Body of pancreas (tissue), 4 donors: Measurements from ENCODE around the gene ZFR2. TPM values are rescaled to one million over a fixed set of nuclear protein-coding genes. Genes with fewer than 3 reads are reported as not detected.

Experiments used
- ATAC-seq: fragments of 150-250 bp; one replicate; pipeline ENCODE4 v1.9.1; 2016
- DNase-seq, 4 donors: peaks; one replicate each; pipeline ENCODE4 v3.0.0-alpha.2; 2019
- H3K27ac ChIP-seq, 4 donors: fragments of 200-600 bp; sonication (generic); 1 replicate in 3 of 4; 2 replicates in 1 of 4; pipeline versions ENCODE4 v1.5.1 to v1.6.1; 2016 to 2019; ENCODE audit warnings: mild to moderate bottlenecking in 1 of 4, mixed read lengths in 1 of 4, moderate library complexity in 1 of 4
- H3K27me3 ChIP-seq, 2 donors: fragments of 200-600 bp; sonication (generic); one replicate each; pipeline ENCODE4 v1.6.0; 2016; ENCODE audit warnings: mild to moderate bottlenecking in 1 of 2
- H3K36me3 ChIP-seq, 2 donors: fragments of 200-600 bp; sonication (generic); replicated peaks in 1 of 2; 2 replicates each; pipeline ENCODE4 v1.5.1; 2016; ENCODE audit warnings: low read depth in 2 of 2; ENCODE audit not compliant: insufficient read depth in 1 of 2
- H3K4me1 ChIP-seq: fragments of 200-600 bp; sonication (generic); one replicate; pipeline ENCODE4 v1.6.0; 2016
- H3K4me3 ChIP-seq, 2 donors: fragments of 200-600 bp; sonication (generic); 1 replicate in 1 of 2; 2 replicates in 1 of 2; pipeline ENCODE4 v1.5.1; 2016 to 2019
- H3K9me3 ChIP-seq, 3 donors: fragments of 200-600 bp; sonication (generic); 1 replicate in 2 of 3; 2 replicates in 1 of 3; pipeline ENCODE4 v1.5.1; 2016
- CTCF ChIP-seq, 7 experiments: fragments of 450-650 bp in 4 of 7; fragments of 200-600 bp in 3 of 7; sonication (generic) in 3 of 7; IDR thresholded peaks; one replicate each; pipeline ENCODE4 v1.5.1; 2016 to 2019; ENCODE audit warnings: antibody characterized with exemption in 7 of 7
- POLR2A ChIP-seq, 3 donors: fragments of 450-650 bp; IDR thresholded peaks; one replicate each; pipeline ENCODE4 v1.6.1; 2016; ENCODE audit warnings: antibody characterized with exemption in 3 of 3, mild to moderate bottlenecking in 2 of 3
- WGBS, 2 donors: methylation state at CpG; one replicate each; pipeline ENCODE4 v1.1.5; 2017; 5-methylcytosine and 5-hydroxymethylcytosine counted together
- intact Hi-C: fragments of 100-400 bp; cut with DNase I; formaldehyde crosslinking; loops from one replicate; pipeline ENCODE4 v1.15.1; 2023
- total RNA-seq, 2 donors: library from RNA; depleted of rRNA; stranded (reverse); fragments of >200 nt; gene quantifications; one replicate each; pipeline ENCODE4 v1.1.0, GENCODE V29; 2016

ZFR2 gene
- total RNA-seq, 2 donors from 2014 or later: not detected

- DNase-seq: no peak
- ATAC-seq: no peak
- 0% methylated on average over 33 of the region's 47 CpGs; no CpG with 5 or more reads in 1 of the 2 donors for WGBS, 2 donors
Observed at GRCh38 chr19:3785451-3785937, 83.3 kb downstream of the ZFR2 start.

GRCh38 chr19:3784607-3785450 lies 84.0 kb downstream of the ZFR2 start:
- peaks cover 0 to 23% (median 6%) of the 10 kb centered on the region in 3 donors for H3K9me3 ChIP-seq
- H3K4me1 ChIP-seq: peaks cover 5% of the 10 kb centered on the region
- no peak for ATAC-seq
- H3K36me3 ChIP-seq: no peaks in the 10 kb centered on the region
- 29 to 36% methylated on average over 18 to 25 of the region's 25 CpGs for WGBS, 2 donors
- TF ChIP-seq CTCF (IDR thresholded peaks at IDR 0.05) (no peak), POLR2A (IDR thresholded peaks at IDR 0.05) (no peak)
- no peaks in the 10 kb centered on the region for H3K27me3 ChIP-seq
- DNase-seq: no peak
- no peak overlapping the region for H3K4me3 ChIP-seq
- intact Hi-C loops: no loop called here
- H3K27ac ChIP-seq: no peak overlapping the region

More at GRCh38 chr19:3785451-3785937, 83.3 kb downstream of the ZFR2 start:
- no peaks in the 10 kb centered on the region for H3K27me3 ChIP-seq
- peaks cover 0 to 23% (median 6%) of the 10 kb centered on the region in 3 donors for H3K9me3 ChIP-seq
- H3K27ac ChIP-seq: no peak overlapping the region
- H3K4me3 ChIP-seq: no peak overlapping the region
- H3K4me1 ChIP-seq: peaks cover 5% of the 10 kb centered on the region
- no peaks in the 10 kb centered on the region for H3K36me3 ChIP-seq
- intact Hi-C loops: no loop called here
- TF ChIP-seq POLR2A (IDR thresholded peaks at IDR 0.05) (no peak), CTCF (IDR thresholded peaks at IDR 0.05) (no peak)

- Histone ChIP-seq H3K36me3 (no peaks in the 10 kb centered on the region), H3K27me3 (no peaks in the 10 kb centered on the region), H3K4me3 (no peak overlapping the region), H3K9me3 (peaks cover 0 to 23% (median 6%) of the 10 kb centered on the region in 3 donors), H3K27ac (no peak overlapping the region), H3K4me1 (peaks cover 5% of the 10 kb centered on the region)
- no peak for TF ChIP-seq CTCF (IDR thresholded peaks at IDR 0.05)
- ATAC-seq: no peak
- no peak for DNase-seq
- 77% methylated on average over 13 to 44 of the region's 49 CpGs for WGBS, 2 donors
- intact Hi-C loops: no loop called here
Observed at GRCh38 chr19:3783660-3784584, 84.9 kb downstream of the ZFR2 start.

- TF ChIP-seq POLR2A (IDR thresholded peaks at IDR 0.05) (no peak), CTCF (IDR thresholded peaks at IDR 0.05) (no peak)
- WGBS, 2 donors: 94 to 97% methylated on average over 7 to 9 of the region's 13 CpGs
- Histone ChIP-seq H3K4me3 (no peak overlapping the region), H3K36me3 (no peaks in the 10 kb centered on the region), H3K9me3 (peaks cover 0 to 23% (median 6%) of the 10 kb centered on the region in 3 donors), H3K27ac (no peak overlapping the region), H3K4me1 (peaks cover 5% of the 10 kb centered on the region), H3K27me3 (no peaks in the 10 kb centered on the region)
- DNase-seq: no peak
- intact Hi-C loops: no loop called here
- ATAC-seq: no peak
Observed at GRCh38 chr19:3782903-3783302, 85.9 kb downstream of the ZFR2 start.
